ENCODE results near the gene ZNF318. TPM values are rescaled to one million over a fixed set of nuclear protein-coding genes. Genes with fewer than 3 reads are reported as not detected.

ZNF318 gene
- total and polyA plus RNA-seq, 2 donors (not counting 1 experiment from before 2014, with no cell fraction given): 79.7 to 91.8 TPM

- ATAC-seq (ENCODE audit: low read depth) (no peak), DNase-seq (peak; percentile 54)
- no peaks in the 10 kb centered on the region for H3K9me3 ChIP-seq (ENCODE audit: control extremely low read depth in 1 of 3, control insufficient read depth in 2 of 3, insufficient read depth in 1 of 3, low read length in 2 of 3)
- peak overlapping the region; percentile 94 for H3K4me2 ChIP-seq (replicated peaks; ENCODE audit: low read depth, low read length, poor library complexity, severe bottlenecking)
- CTCF ChIA-PET: interaction anchor here (0.6 to 6.9 kb wide), 14 partner anchors 7 to 138 kb away, joined by 3 to 54 read pairs (median 6); partner anchors contain the start of genes ABCC10, CRIP3 and DLK2
- H3K9ac ChIP-seq (ENCODE audit: low read length): peak overlapping the region; percentile 90
- H3K4me3 ChIP-seq (ENCODE audit: control extremely low read depth in 1 of 5, extremely low read depth in 1 of 5, insufficient read depth in 1 of 5, low read depth in 2 of 5, low read length in 4 of 5): peak overlapping the region; percentile 83 to 95 (median 88)
- H3K27ac ChIP-seq (ENCODE audit: low read length in 2 of 2): peak overlapping the region; percentile 59 to 84
- peaks cover 58% of the 10 kb centered on the region for H3K79me2 ChIP-seq (ENCODE audit: control insufficient read depth, insufficient read depth, low read length)
- peaks cover 78% of the 10 kb centered on the region for H3K4me1 Mint-ChIP-seq
- peak overlapping the region; percentile 96 for H2AFZ ChIP-seq (ENCODE audit: insufficient read depth, low read depth, low read length, poor library complexity, severe bottlenecking)
- H3K27me3 ChIP-seq (replicated peaks in 1 of 4; ENCODE audit: control extremely low read depth in 1 of 4, control insufficient read depth in 3 of 4, insufficient read depth in 4 of 4, low read length in 3 of 4): no peaks in the 10 kb centered on the region
- under 1% methylated on average over 61 of the region's 71 CpGs for WGBS (ENCODE audit: insufficient coverage)
- peaks cover 37% of the 10 kb centered on the region for H4K20me1 ChIP-seq (ENCODE audit: control insufficient read depth, insufficient read depth, low read length, poor library complexity, severe bottlenecking)
- H3K9me3 Mint-ChIP-seq (ENCODE audit: insufficient read depth): no peaks in the 10 kb centered on the region
- H3K36me3 ChIP-seq (replicated peaks in 1 of 2; ENCODE audit: control extremely low read depth in 1 of 2, control insufficient read depth in 1 of 2, extremely low read depth in 1 of 2, insufficient read depth in 2 of 2, low read length in 1 of 2): peaks cover 8 to 23% of the 10 kb centered on the region in 2 experiments
- TF ChIP-seq CTCF (IDR thresholded peaks at IDR 0.05) (no peak), EZH2 (IDR thresholded peaks at IDR 0.05; ENCODE audit: borderline replicate concordance, insufficient read depth, low read depth, low read length, poor library complexity, severe bottlenecking) (no peak)
- H3K4me1 ChIP-seq (ENCODE audit: control insufficient read depth in 2 of 2, insufficient read depth in 2 of 2, low read length in 2 of 2): peaks cover 68 to 76% of the 10 kb centered on the region in 2 donors
- POLR2A ChIA-PET: interaction anchor here (0.8 to 4.6 kb wide), 7 partner anchors 10 to 109 kb away, joined by 3 to 56 read pairs (median 4); partner anchors contain the start of genes ABCC10 and TJAP1
- H3K4me3 Mint-ChIP-seq: peak overlapping the region; percentile 98
- peak overlapping the region; percentile 96 for H3K27ac Mint-ChIP-seq
- intact Hi-C loops (cut with micrococcal nuclease): loop anchor here (1.0 to 5.0 kb wide), 6 partner anchors 15 to 439 kb away; partner anchors contain the start of genes ABCC10, CNPY3, POLH and SRF
- H3K27me3 Mint-ChIP-seq: no peaks in the 10 kb centered on the region
These were observed 937 bp downstream of the ZNF318 start for GRCh38 chr6:43368259-43369160.

All from B cell (primary cell).